Testis (tissue), 2 donors: ENCODE results near the gene RPL31.

Experiments used
- POLR2A ChIP-seq: fragments of 450-650 bp; IDR thresholded peaks from one replicate; pipeline ENCODE4 v1.6.1; 2017; ENCODE audit warnings: antibody characterized with exemption, mild to moderate bottlenecking, moderate library complexity
- TF ChIP-seq, protein P1 (sequence below), 3 experiments: fragments of 450-650 bp in 2 of 3; fragments of 200-600 bp in 1 of 3; sonication (generic) in 1 of 3; IDR thresholded peaks; one replicate each; pipeline ENCODE4 v1.5.1; 2016 to 2019; ENCODE audit warnings: antibody characterized with exemption in 3 of 3, mild to moderate bottlenecking in 2 of 3, moderate library complexity in 1 of 3

DNA sequence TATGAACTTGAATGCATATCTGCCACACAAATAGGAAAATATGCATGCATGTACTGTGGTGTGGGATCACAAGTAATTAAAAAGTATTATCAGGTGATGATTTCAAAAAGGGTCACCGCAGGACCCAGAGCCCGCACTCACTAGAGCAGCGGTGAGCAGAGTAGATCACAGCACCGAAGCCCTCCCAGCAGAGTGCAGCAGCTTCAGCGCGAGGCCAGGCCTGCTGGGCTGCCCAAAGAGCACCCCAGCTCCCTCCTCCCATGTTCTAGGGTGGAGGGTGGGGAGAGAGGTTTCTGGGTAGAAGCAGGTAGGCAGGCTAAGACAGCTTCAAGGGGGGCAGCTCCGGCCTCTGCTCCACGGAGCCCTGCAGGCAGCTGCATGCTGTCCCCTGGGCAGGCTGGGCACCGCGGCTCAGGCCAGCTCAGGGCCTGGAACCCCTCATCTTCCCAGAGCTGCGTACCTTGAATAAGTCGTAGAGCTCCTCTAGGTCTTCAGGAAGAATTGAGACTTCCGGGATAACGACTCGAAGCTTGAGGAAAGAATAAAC is 24.9 kb downstream of the RPL31 start:
- TF ChIP-seq, protein P1, sequence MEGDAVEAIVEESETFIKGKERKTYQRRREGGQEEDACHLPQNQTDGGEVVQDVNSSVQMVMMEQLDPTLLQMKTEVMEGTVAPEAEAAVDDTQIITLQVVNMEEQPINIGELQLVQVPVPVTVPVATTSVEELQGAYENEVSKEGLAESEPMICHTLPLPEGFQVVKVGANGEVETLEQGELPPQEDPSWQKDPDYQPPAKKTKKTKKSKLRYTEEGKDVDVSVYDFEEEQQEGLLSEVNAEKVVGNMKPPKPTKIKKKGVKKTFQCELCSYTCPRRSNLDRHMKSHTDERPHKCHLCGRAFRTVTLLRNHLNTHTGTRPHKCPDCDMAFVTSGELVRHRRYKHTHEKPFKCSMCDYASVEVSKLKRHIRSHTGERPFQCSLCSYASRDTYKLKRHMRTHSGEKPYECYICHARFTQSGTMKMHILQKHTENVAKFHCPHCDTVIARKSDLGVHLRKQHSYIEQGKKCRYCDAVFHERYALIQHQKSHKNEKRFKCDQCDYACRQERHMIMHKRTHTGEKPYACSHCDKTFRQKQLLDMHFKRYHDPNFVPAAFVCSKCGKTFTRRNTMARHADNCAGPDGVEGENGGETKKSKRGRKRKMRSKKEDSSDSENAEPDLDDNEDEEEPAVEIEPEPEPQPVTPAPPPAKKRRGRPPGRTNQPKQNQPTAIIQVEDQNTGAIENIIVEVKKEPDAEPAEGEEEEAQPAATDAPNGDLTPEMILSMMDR (IDR thresholded peaks at IDR 0.05), result no peak
- no peak for TF ChIP-seq POLR2A
